OCI-LY1 (cell line): ENCODE data around the gene PHKG2.

Source experiments
- H2AFZ ChIP-seq: fragments of 200-600 bp; sonication (generic), shearing (Covaris generic); 2 replicates; pipeline ENCODE4 v1.6.0; 2014; ENCODE audit warnings: antibody characterized with exemption, mild to moderate bottlenecking, low read length
- H3F3A ChIP-seq: fragments of 200-600 bp; sonication (generic), shearing (Covaris generic); 2 replicates; pipeline ENCODE4 v1.6.0; 2014; ENCODE audit warnings: mild to moderate bottlenecking, antibody characterized with exemption, low read length, moderate library complexity; ENCODE audit not compliant: insufficient read depth
- H3K27ac ChIP-seq: fragments of 200-600 bp; sonication (generic); 2 replicates; pipeline ENCODE4 v1.5.1; 2014; ENCODE audit warnings: low read length, mixed run types, mild to moderate bottlenecking, low read depth; ENCODE audit not compliant: poor library complexity, severe bottlenecking
- H3K27me3 ChIP-seq: fragments of 200-600 bp; sonication (generic); 2 replicates; pipeline ENCODE4 v1.6.0; 2014; ENCODE audit warnings: antibody characterized with exemption, mild to moderate bottlenecking, low read length, moderate library complexity; ENCODE audit not compliant: insufficient read depth
- H3K36me3 ChIP-seq: fragments of 200-600 bp; sonication (generic); 2 replicates; pipeline ENCODE4 v1.6.1; 2014; ENCODE audit warnings: mild to moderate bottlenecking, antibody characterized with exemption, low read length, moderate library complexity, mixed read lengths; ENCODE audit not compliant: insufficient read depth
- H3K4me1 ChIP-seq: fragments of 200-600 bp; sonication (generic); 2 replicates; pipeline ENCODE4 v1.5.1; 2014; ENCODE audit warnings: mild to moderate bottlenecking, low read length, moderate library complexity; ENCODE audit not compliant: insufficient read depth, severe bottlenecking
- H3K4me2 ChIP-seq: fragments of 200-600 bp; sonication (generic), shearing (Covaris generic); 2 replicates; pipeline ENCODE4 v1.6.1; 2014; ENCODE audit warnings: low read length
- H3K4me3 ChIP-seq: fragments of 200-600 bp; sonication (generic); 2 replicates; pipeline ENCODE4 v1.5.1; 2014; ENCODE audit warnings: low read length, low read depth, mild to moderate bottlenecking, mixed read lengths; ENCODE audit not compliant: poor library complexity, severe bottlenecking
- H3K79me2 ChIP-seq: fragments of 200-600 bp; shearing (Covaris generic); 2 replicates; pipeline ENCODE4 v1.6.1; 2016; ENCODE audit warnings: mixed run types, low read length, mixed read lengths; ENCODE audit not compliant: insufficient read depth
- H3K9ac ChIP-seq: fragments of 200-600 bp; sonication (generic), shearing (Covaris generic); 2 replicates; pipeline ENCODE4 v1.6.1; 2014; ENCODE audit warnings: mild to moderate bottlenecking, low read length, mixed read lengths
- H3K9me2 ChIP-seq: fragments of 200-600 bp; sonication (generic), shearing (Covaris generic); 2 replicates; pipeline ENCODE4 v1.6.1; 2014; ENCODE audit warnings: low read depth, mild to moderate bottlenecking, low read length, mixed read lengths
- H3K9me3 ChIP-seq: fragments of 200-600 bp; shearing (Covaris generic); 2 replicates; pipeline ENCODE4 v1.6.1; 2014; ENCODE audit warnings: low read length, mixed read lengths
- H4K20me1 ChIP-seq: fragments of 200-600 bp; sonication (generic), shearing (Covaris generic); 2 replicates; pipeline ENCODE4 v1.6.0; 2016; ENCODE audit warnings: mild to moderate bottlenecking, low read length; ENCODE audit not compliant: insufficient read depth
- EZH2 ChIP-seq: fragments of 200-600 bp; sonication (generic), shearing (Covaris generic); IDR thresholded peaks from 2 replicates; pipeline ENCODE4 v1.8.0; 2017; ENCODE audit warnings: borderline replicate concordance, mixed run types, mild to moderate bottlenecking, antibody characterized with exemption, low read length, moderate library complexity, mixed read lengths
- TF ChIP-seq, protein P1 (sequence below): fragments of 200-600 bp; sonication (generic), shearing (Covaris generic); IDR thresholded peaks from 2 replicates; pipeline ENCODE4 v1.5.1; 2017; ENCODE audit warnings: mild to moderate bottlenecking, antibody characterized with exemption, low read length, moderate library complexity, mixed read lengths

Gene PHKG2

DNA sequence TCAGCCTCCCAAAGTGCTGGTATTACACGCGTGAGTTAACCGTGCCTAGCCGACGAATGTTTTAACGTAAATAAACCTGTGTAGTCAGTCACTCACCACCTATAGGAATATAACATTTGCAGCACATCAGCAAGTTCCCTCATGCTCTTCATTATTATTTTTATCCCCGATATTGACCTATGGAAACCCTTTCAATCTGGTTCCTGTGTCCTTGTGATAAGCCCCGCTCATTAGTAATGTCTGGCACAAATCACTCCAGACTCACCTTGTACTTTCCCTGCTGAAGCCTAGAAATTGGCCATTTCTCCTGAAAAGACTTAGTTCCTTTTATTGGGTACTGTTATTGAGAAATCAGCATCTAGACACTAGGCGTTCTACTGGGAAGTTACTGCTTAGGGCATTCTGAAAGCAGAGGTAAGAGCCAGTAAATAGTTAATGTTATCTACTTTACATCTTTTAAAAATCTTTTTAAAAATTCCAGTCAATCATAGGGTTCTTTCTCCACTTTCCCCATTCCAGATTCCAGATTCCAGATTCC lies 1.5 kb upstream of the PHKG2 start:
- Histone ChIP-seq H4K20me1 (no peaks in the 10 kb centered on the region), H3K9me2 (no peaks in the 10 kb centered on the region), H3K4me2 (no peak overlapping the region), H3K9ac (no peak overlapping the region), H3K4me3 (no peak overlapping the region), H3K27me3 (no peaks in the 10 kb centered on the region), H3K4me1 (peaks cover 17% of the 10 kb centered on the region), H3K79me2 (peaks cover 14% of the 10 kb centered on the region), H2AFZ (no peak overlapping the region), H3K27ac (no peak overlapping the region), H3K36me3 (peaks cover 40% of the 10 kb centered on the region), H3F3A (peaks cover 4% of the 10 kb centered on the region; the same call in 1 of the 2 replicates), H3K9me3 (no peaks in the 10 kb centered on the region)
- no peak for TF ChIP-seq EZH2
- TF ChIP-seq, protein P1, sequence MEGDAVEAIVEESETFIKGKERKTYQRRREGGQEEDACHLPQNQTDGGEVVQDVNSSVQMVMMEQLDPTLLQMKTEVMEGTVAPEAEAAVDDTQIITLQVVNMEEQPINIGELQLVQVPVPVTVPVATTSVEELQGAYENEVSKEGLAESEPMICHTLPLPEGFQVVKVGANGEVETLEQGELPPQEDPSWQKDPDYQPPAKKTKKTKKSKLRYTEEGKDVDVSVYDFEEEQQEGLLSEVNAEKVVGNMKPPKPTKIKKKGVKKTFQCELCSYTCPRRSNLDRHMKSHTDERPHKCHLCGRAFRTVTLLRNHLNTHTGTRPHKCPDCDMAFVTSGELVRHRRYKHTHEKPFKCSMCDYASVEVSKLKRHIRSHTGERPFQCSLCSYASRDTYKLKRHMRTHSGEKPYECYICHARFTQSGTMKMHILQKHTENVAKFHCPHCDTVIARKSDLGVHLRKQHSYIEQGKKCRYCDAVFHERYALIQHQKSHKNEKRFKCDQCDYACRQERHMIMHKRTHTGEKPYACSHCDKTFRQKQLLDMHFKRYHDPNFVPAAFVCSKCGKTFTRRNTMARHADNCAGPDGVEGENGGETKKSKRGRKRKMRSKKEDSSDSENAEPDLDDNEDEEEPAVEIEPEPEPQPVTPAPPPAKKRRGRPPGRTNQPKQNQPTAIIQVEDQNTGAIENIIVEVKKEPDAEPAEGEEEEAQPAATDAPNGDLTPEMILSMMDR = no peak

DNA sequence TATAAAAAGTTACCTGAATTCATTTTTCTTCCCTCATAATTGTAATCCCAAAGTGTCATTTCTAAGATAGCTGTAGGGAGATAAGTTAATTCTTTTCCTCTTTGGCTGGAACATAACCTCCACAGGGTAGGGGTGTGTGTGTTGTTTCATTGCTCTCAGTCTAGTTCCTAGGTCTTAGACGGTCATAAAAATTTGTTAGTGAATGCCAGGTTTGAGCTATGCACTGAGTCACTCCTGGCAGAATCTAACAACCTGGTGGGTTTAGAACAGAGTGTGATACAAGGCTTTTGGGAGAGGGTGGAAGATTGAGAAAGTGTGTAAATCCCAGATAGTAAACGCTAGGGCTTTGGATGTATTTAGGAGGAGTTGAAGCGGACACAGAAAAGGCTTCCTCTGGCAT lies 894 bp upstream of the PHKG2 start:
- Histone ChIP-seq H3K4me1 (peaks cover 17% of the 10 kb centered on the region), H3K36me3 (peaks cover 36% of the 10 kb centered on the region), H3K9me2 (no peaks in the 10 kb centered on the region), H3K27ac (peak overlapping the region; percentile 60), H3F3A (peaks cover 4% of the 10 kb centered on the region; the same call in 1 of the 2 replicates), H3K4me2 (peak overlapping the region; percentile 72), H2AFZ (0 out of 2 replicates have a peak overlapping the region, but pooled peaks have one; percentile 17), H3K4me3 (peak overlapping the region; percentile 90), H3K9me3 (no peaks in the 10 kb centered on the region), H3K79me2 (peaks cover 14% of the 10 kb centered on the region), H4K20me1 (no peaks in the 10 kb centered on the region), H3K27me3 (no peaks in the 10 kb centered on the region), H3K9ac (peak overlapping the region; percentile 65)
- TF ChIP-seq, protein P1 = no peak
- no peak for TF ChIP-seq EZH2

DNA sequence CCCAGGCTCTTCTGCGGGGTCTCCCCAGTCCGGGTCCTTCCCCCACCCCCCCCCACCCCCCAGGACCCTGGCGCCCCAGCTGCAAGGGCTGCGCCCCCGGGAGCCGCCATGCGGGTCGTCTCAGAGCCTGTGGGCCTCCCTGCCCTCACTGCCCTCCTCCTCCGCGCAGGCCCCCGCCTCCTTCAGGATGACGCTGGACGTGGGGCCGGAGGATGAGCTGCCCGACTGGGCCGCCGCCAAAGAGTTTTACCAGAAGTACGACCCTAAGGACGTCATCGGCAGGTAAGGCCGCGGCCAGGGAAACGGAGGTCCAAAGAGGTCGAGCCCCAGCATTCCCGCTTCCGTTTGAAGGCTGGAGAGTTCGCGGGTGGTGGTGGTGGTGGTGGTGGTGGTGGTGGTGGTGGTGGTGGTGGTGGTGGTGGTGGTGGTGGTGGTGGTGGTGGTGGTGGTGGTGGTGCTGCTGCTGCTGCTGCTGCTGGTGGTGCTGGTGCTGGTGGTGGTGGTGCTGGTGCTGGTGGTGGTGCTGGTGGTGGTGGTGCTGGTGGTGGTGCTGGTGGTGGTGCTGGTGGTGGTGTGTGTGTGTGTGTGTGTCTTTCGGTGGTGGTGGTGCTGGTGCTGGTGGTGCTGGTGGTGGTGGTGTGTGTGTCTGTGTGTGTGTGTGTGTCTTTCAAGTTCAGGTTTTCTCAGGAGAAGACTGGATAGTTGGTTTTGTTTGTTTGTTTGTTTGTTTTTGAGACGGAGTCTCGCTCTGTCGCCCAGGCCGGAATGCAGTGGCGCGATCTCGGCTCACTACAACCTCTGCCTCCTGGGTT lies 615 bp downstream of the PHKG2 start:
- Histone ChIP-seq H3K79me2 (peaks cover 14% of the 10 kb centered on the region), H3K9me3 (no peaks in the 10 kb centered on the region), H3K9ac (peak overlapping the region; percentile 86), H3K27ac (no peak overlapping the region), H3K4me3 (peak overlapping the region; percentile 90), H2AFZ (no peak overlapping the region), H3K36me3 (peaks cover 42% of the 10 kb centered on the region), H3F3A (peaks cover 4% of the 10 kb centered on the region; the same call in 1 of the 2 replicates), H3K4me2 (peak overlapping the region; percentile 72), H3K9me2 (no peaks in the 10 kb centered on the region), H4K20me1 (no peaks in the 10 kb centered on the region), H3K4me1 (peaks cover 17% of the 10 kb centered on the region), H3K27me3 (no peaks in the 10 kb centered on the region)
- TF ChIP-seq, protein P1 = no peak
- no peak for TF ChIP-seq EZH2
